ENCODE results near the gene SMIM9.

DNA sequence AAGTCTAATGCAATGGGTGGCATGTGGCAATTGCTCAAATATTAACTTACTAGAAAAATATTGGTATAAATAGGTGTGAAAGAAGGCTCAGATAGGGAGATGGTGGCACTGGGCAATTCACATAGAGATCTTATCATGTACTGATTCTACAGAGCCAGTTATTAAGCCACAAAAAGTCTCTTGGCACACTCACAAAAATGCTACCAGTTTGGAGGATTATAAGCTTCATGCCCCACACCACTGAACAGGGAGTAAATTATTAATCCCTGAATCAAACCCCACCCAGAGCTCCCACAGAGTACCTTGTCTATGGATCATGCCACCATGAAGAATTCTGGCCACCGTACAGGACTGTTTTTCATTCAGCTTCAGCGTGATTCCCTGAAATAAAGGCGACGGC, 43.0 kb downstream of the SMIM9 start:
- no peak for TF ChIP-seq CBFB (CRISPR knock-in tag; IDR thresholded peaks at IDR 0.05; ENCODE audit: low read depth)
- TF ChIP-seq, protein P1, sequence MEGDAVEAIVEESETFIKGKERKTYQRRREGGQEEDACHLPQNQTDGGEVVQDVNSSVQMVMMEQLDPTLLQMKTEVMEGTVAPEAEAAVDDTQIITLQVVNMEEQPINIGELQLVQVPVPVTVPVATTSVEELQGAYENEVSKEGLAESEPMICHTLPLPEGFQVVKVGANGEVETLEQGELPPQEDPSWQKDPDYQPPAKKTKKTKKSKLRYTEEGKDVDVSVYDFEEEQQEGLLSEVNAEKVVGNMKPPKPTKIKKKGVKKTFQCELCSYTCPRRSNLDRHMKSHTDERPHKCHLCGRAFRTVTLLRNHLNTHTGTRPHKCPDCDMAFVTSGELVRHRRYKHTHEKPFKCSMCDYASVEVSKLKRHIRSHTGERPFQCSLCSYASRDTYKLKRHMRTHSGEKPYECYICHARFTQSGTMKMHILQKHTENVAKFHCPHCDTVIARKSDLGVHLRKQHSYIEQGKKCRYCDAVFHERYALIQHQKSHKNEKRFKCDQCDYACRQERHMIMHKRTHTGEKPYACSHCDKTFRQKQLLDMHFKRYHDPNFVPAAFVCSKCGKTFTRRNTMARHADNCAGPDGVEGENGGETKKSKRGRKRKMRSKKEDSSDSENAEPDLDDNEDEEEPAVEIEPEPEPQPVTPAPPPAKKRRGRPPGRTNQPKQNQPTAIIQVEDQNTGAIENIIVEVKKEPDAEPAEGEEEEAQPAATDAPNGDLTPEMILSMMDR (IDR thresholded peaks at IDR 0.05) = no peak
- TF ChIP-seq, protein P2, sequence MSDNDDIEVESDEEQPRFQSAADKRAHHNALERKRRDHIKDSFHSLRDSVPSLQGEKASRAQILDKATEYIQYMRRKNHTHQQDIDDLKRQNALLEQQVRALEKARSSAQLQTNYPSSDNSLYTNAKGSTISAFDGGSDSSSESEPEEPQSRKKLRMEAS (CRISPR knock-in tag; IDR thresholded peaks at IDR 0.05) = no peak
- no peak for TF ChIP-seq CREM (CRISPR knock-in tag; IDR thresholded peaks at IDR 0.05)
- TF ChIP-seq FOXK1 (CRISPR knock-in tag; IDR thresholded peaks at IDR 0.05) = no peak
- TF ChIP-seq, protein P3, sequence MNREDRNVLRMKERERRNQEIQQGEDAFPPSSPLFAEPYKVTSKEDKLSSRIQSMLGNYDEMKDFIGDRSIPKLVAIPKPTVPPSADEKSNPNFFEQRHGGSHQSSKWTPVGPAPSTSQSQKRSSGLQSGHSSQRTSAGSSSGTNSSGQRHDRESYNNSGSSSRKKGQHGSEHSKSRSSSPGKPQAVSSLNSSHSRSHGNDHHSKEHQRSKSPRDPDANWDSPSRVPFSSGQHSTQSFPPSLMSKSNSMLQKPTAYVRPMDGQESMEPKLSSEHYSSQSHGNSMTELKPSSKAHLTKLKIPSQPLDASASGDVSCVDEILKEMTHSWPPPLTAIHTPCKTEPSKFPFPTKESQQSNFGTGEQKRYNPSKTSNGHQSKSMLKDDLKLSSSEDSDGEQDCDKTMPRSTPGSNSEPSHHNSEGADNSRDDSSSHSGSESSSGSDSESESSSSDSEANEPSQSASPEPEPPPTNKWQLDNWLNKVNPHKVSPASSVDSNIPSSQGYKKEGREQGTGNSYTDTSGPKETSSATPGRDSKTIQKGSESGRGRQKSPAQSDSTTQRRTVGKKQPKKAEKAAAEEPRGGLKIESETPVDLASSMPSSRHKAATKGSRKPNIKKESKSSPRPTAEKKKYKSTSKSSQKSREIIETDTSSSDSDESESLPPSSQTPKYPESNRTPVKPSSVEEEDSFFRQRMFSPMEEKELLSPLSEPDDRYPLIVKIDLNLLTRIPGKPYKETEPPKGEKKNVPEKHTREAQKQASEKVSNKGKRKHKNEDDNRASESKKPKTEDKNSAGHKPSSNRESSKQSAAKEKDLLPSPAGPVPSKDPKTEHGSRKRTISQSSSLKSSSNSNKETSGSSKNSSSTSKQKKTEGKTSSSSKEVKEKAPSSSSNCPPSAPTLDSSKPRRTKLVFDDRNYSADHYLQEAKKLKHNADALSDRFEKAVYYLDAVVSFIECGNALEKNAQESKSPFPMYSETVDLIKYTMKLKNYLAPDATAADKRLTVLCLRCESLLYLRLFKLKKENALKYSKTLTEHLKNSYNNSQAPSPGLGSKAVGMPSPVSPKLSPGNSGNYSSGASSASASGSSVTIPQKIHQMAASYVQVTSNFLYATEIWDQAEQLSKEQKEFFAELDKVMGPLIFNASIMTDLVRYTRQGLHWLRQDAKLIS (CRISPR knock-in tag; IDR thresholded peaks at IDR 0.05; ENCODE audit: borderline replicate concordance) = no peak
- no peak for TF ChIP-seq NFYB (CRISPR knock-in tag; conservative IDR thresholded peaks at IDR 0.05; ENCODE audit: low read depth)
